ENCODE data around the gene CBLC. TPM values are rescaled to one million over a fixed set of nuclear protein-coding genes. Genes with fewer than 3 reads are reported as not detected.

Gene CBLC
- total RNA-seq (not detected), polyA plus RNA-seq (under 1 TPM in 1 of 3 donors, not detected in 2; 0.14 TPM), total RNA-seq (0 reads per million in 6 experiments)

GRCh38 chr19:44777715-44778347, at the start of gene CBLC:
Gene CBLC, plus strand, starts transcription at chr19:44777890. Its CDS starts 42 bp downstream, at chr19:44777932.
- H3K27me3 Mint-ChIP-seq: peaks cover 0 to 7% (median 2%) of the 10 kb centered on the region in 5 donors
- no peak for ATAC-seq
- no peak within 1 kb of the TSS for H3K27ac Mint-ChIP-seq
- POLR2A ChIA-PET: no interaction called here
- H3K36me3 Mint-ChIP-seq: no peaks in the 10 kb centered on the region
- peak within 1 kb of the TSS in 1 of 10 donors; percentile 27 for H3K4me3 Mint-ChIP-seq
- no peaks in the 10 kb centered on the region for H3K9me3 Mint-ChIP-seq
- no peak for DNase-seq
- H3K4me1 Mint-ChIP-seq: no peaks in the 10 kb centered on the region

- Mint-ChIP-seq H3K9me3 (no peaks in the 10 kb centered on the region), H3K4me1 (peaks cover 15 to 35% (median 32%) of the 10 kb centered on the region in 4 donors), H3K4me3 (no peak overlapping the region), H3K36me3 (no peaks in the 10 kb centered on the region), H3K27ac (peak overlapping the region in 1 of 10 donors; percentile 6), H3K27me3 (no peaks in the 10 kb centered on the region)
- ATAC-seq (no peak), DNase-seq (no peak)
- POLR2A ChIA-PET: interaction anchor here (0.7 kb wide), 1 partner anchor 8 kb away, joined by 3 read pairs; no protein-coding TSS in a partner anchor
Measured at GRCh38 chr19:44728178-44728577, 49.5 kb upstream of the CBLC start.

- ATAC-seq: no peak
- Mint-ChIP-seq H3K36me3 (no peaks in the 10 kb centered on the region), H3K9me3 (no peaks in the 10 kb centered on the region), H3K4me3 (no peak overlapping the region), H3K4me1 (peaks cover 5 to 21% (median 19%) of the 10 kb centered on the region in 4 donors), H3K27me3 (no peaks in the 10 kb centered on the region), H3K27ac (peak overlapping the region in 1 of 10 donors; percentile 16)
- DNase-seq: no peak
- POLR2A ChIA-PET: interaction anchor here (0.7 to 1.0 kb wide), 3 partner anchors 10 to 46 kb away, joined by 3 to 7 read pairs (median 5); no protein-coding TSS in a partner anchor
Measured at GRCh38 chr19:44729516-44730033, 48.1 kb upstream of the CBLC start.

- H3K4me3 Mint-ChIP-seq: no peak overlapping the region
- POLR2A ChIA-PET: no interaction called here
- no peaks in the 10 kb centered on the region for H3K9me3 Mint-ChIP-seq
- DNase-seq (no peak), ATAC-seq (no peak)
- H3K27ac Mint-ChIP-seq: no peak overlapping the region
- H3K4me1 Mint-ChIP-seq: peaks cover 6 to 16% (median 9%) of the 10 kb centered on the region in 4 donors
- H3K27me3 Mint-ChIP-seq: no peaks in the 10 kb centered on the region
- H3K36me3 Mint-ChIP-seq: no peaks in the 10 kb centered on the region
Measured at GRCh38 chr19:44731081-44731480, 46.6 kb upstream of the CBLC start.

- no peak overlapping the region for H3K4me3 Mint-ChIP-seq
- no peaks in the 10 kb centered on the region for H3K9me3 Mint-ChIP-seq
- POLR2A ChIA-PET: no interaction called here
- peak overlapping the region in 1 of 10 donors; percentile 52 for H3K27ac Mint-ChIP-seq
- DNase-seq (no peak), ATAC-seq (no peak)
- H3K4me1 Mint-ChIP-seq: peaks cover 5 to 16% (median 8%) of the 10 kb centered on the region in 4 donors
- H3K36me3 Mint-ChIP-seq: no peaks in the 10 kb centered on the region
- H3K27me3 Mint-ChIP-seq: no peaks in the 10 kb centered on the region
Measured at GRCh38 chr19:44731622-44732021, 46.1 kb upstream of the CBLC start.

GRCh38 chr19:44732235-44733014, 45.3 kb upstream of the CBLC start:
- Mint-ChIP-seq H3K9me3 (no peaks in the 10 kb centered on the region), H3K4me1 (peaks cover 6 to 24% (median 10%) of the 10 kb centered on the region in 4 donors), H3K4me3 (no peak overlapping the region), H3K27me3 (no peaks in the 10 kb centered on the region), H3K36me3 (no peaks in the 10 kb centered on the region), H3K27ac (peak overlapping the region in 3 of 10 donors; percentile 15 to 72 (median 38))
- ATAC-seq: no peak
- POLR2A ChIA-PET: interaction anchor here (1.4 kb wide), 2 partner anchors 8 to 13 kb away, joined by 3 to 4 read pairs; no protein-coding TSS in a partner anchor
- no peak for DNase-seq

GRCh38 chr19:44734357-44734756, 43.3 kb upstream of the CBLC start:
- DNase-seq (no peak), ATAC-seq (no peak)
- Mint-ChIP-seq H3K4me1 (peaks cover 0 to 32% (median 7%) of the 10 kb centered on the region in 4 donors), H3K27ac (peak overlapping the region in 1 of 10 donors; percentile 40), H3K27me3 (no peaks in the 10 kb centered on the region), H3K4me3 (no peak overlapping the region), H3K36me3 (no peaks in the 10 kb centered on the region), H3K9me3 (no peaks in the 10 kb centered on the region)
- POLR2A ChIA-PET: no interaction called here

- ATAC-seq (no peak), DNase-seq (no peak)
- Mint-ChIP-seq H3K27ac (peak overlapping the region in 1 of 10 donors; percentile 40), H3K4me1 (peaks cover 0 to 28% (median 7%) of the 10 kb centered on the region in 4 donors), H3K27me3 (no peaks in the 10 kb centered on the region), H3K9me3 (no peaks in the 10 kb centered on the region), H3K36me3 (no peaks in the 10 kb centered on the region), H3K4me3 (no peak overlapping the region)
- POLR2A ChIA-PET: no interaction called here
Measured at GRCh38 chr19:44735011-44735410, 42.7 kb upstream of the CBLC start.

- POLR2A ChIA-PET: no interaction called here
- ATAC-seq: no peak
Measured at GRCh38 chr19:44737238-44738071, 40.2 kb upstream of the CBLC start.

GRCh38 chr19:44738136-44738535, 39.6 kb upstream of the CBLC start:
- Mint-ChIP-seq H3K4me1 (peaks cover 7 to 43% (median 14%) of the 10 kb centered on the region in 4 donors), H3K36me3 (no peaks in the 10 kb centered on the region), H3K4me3 (no peak overlapping the region), H3K27ac (peak overlapping the region in 2 of 10 donors; percentile 43 to 69), H3K27me3 (no peaks in the 10 kb centered on the region), H3K9me3 (no peaks in the 10 kb centered on the region)
- DNase-seq: no peak
- POLR2A ChIA-PET: no interaction called here
- no peak for ATAC-seq

More at GRCh38 chr19:44737238-44738071, 40.2 kb upstream of the CBLC start:
- DNase-seq: no peak
- no peaks in the 10 kb centered on the region for H3K36me3 Mint-ChIP-seq
- peaks cover 2 to 36% (median 8%) of the 10 kb centered on the region in 4 donors for H3K4me1 Mint-ChIP-seq
- H3K27ac Mint-ChIP-seq: peak overlapping the region in 3 of 10 donors; percentile 29 to 56 (median 50)
- no peaks in the 10 kb centered on the region for H3K9me3 Mint-ChIP-seq
- no peak overlapping the region for H3K4me3 Mint-ChIP-seq
- no peaks in the 10 kb centered on the region for H3K27me3 Mint-ChIP-seq

GRCh38 chr19:44738603-44739558, 38.8 kb upstream of the CBLC start:
- H3K36me3 Mint-ChIP-seq: no peaks in the 10 kb centered on the region
- H3K4me3 Mint-ChIP-seq: no peak overlapping the region
- peak overlapping the region in 2 of 10 donors; percentile 33 to 43 for H3K27ac Mint-ChIP-seq
- no peak for DNase-seq
- H3K27me3 Mint-ChIP-seq: no peaks in the 10 kb centered on the region
- H3K9me3 Mint-ChIP-seq: no peaks in the 10 kb centered on the region
- H3K4me1 Mint-ChIP-seq: peaks cover 7 to 44% (median 14%) of the 10 kb centered on the region in 4 donors
- ATAC-seq: no peak
- POLR2A ChIA-PET: interaction anchor here (0.8 kb wide), 1 partner anchor 9 kb away, joined by 5 read pairs; no protein-coding TSS in a partner anchor

All from naive thymus-derived CD8-positive, alpha-beta T cell (primary cell).